ENCODE data around the gene KLK14. TPM values are rescaled to one million over a fixed set of nuclear protein-coding genes. Genes with fewer than 3 reads are reported as not detected.

Gene KLK14, protein sequence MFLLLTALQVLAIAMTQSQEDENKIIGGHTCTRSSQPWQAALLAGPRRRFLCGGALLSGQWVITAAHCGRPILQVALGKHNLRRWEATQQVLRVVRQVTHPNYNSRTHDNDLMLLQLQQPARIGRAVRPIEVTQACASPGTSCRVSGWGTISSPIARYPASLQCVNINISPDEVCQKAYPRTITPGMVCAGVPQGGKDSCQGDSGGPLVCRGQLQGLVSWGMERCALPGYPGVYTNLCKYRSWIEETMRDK
- total RNA-seq, result not detected in 2 replicates

DNA sequence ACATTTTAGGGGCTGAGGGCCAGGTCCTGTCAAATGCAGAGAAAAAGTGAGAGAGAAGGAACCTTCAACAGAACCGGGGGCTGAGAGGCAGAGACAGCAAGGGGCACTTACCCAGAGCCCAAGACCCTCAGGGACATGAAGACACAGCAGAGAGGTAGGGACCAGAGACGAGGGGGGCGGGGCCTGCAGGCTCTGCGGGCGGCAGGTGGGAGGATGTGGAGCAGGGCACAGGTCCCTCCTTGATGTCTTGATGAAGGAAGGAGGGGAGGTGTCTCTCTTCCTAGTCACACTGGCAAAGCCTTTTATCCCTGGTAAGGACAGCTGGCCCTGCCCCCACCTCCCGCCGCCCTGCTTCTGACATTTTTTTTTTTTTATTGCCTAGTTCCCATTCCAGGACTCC is at the start of gene KLK14:
KLK14 (minus strand) TSS at position 277 of the 400 bp plus-strand sequence; CDS start at position 4, 273 bp downstream.

DNA sequence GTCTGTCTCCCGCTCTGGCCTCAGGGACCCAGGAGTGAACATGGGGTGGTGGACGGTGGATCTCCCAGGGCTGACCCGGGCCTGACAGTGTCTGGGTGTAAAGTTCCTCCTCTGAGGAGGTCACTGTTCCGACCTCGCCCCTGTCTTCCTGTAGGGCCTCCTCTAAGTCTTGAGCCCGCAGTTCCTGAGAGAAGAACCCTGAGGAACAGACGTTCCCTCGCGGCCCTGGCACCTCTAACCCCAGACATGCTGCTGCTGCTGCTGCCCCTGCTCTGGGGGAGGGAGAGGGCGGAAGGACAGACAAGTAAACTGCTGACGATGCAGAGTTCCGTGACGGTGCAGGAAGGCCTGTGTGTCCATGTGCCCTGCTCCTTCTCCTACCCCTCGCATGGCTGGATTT is 42.0 kb upstream of the KLK14 start, which contains the start of gene SIGLEC9:
SIGLEC9 (plus strand) TSS at position 178 of the 400 bp plus-strand sequence; CDS start at position 247, 69 bp downstream.

DNA sequence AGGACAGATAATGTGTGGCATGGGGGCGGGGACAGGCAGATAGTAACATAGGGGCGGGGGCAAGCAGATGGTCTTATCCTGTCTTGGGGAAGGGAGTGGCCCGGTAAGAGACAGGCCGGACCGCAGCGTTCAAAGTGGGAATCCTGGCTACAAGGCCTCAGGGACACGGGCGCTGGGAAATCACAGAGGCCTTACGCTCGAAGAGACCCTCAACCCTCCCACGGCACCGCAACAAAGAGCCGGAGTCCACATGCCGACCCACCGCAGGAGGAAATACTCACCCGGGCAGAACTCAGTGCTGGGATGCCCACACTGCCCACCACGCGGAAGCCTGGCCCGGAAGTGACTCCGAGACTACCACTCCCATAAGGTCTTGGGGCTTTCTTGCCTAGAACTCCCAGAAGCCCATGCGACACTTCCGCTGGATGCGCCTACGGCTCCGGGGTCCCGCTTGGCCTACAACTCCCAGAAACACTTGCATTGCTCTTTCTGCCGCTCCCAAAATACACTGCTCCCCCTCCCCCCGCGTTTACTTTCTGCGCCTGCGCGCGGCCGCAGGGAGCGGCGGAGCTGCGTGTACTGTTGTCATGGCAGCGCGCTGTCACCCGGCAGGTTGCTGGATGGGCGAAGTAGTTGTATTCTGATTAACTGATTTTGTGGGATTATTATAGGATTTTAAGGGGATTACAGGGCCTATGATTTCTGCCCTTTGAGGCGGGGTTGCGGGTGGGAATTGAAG is 25.5 kb upstream of the KLK14 start, which contains the start of gene CTU1:
CTU1 (minus strand) TSS at position 344 of the 739 bp plus-strand sequence. CDS start 3,840 bp downstream, outside the sequence.

DNA sequence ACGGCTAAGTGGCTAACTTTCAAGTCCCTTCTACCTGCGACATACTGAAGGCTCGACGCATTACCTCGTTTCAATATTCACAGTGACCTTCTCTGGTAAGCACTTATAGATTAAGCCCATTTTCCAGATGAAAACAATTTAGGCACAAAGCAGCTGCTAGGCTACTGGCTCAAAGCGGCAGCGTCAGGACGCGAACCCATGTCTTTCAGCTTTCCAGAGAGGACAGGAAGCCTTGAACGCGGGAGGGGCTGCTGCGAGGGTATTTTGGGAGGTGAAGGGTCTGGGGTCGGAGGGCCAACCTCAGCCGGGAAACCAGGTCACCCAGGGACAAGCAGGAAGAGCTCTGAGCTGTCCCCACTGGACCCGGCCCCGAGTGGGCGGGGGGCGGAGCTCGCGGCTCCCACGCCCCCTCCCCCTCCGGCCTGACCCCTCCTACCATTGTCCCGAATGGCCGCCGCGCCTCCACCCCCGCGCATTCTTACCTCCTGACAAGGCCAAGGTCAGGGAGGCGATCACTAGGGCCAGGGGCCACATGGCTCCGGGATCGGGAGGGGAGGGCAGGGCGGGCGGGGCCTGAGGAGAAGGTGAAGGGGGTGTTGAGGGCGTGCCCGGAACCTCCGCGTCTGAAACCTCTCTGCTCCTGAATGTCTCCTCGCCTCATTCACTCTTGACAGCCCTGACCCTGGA is 18.0 kb downstream of the KLK14 start, which contains the start of gene KLK13:
KLK13 (minus strand) TSS at position 559 of the 687 bp plus-strand sequence; CDS start at position 534, 25 bp downstream.

DNA sequence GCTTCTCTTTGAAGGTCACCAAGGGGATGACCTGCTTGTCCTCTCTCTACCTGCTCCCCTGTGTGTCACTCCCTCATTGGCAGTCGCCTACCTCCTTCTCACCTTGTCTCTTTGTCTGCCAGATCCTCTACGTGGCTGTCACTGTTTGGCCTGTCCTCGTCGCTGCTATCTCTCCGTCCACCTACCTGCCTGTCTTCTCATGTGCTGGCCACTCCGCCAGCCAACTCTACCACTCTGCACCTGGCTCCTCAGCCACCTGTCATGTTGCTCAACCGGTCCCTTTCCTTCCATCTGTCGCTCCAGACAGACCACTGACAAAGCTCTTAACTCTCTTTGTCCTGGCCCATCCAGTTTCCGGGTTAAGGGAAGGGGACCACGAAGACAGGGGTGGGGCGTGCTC is 48.0 kb downstream of the KLK14 start, which contains the start of gene KLK12:
KLK12 (minus strand) TSS at position 299 of the 400 bp plus-strand sequence. CDS start 381 bp downstream, outside the sequence.

Other genes with a start within 250 kb of the KLK14 start
- not detected in 2 replicates for gene KLK15, start 249.3 kb downstream of the KLK14 start, total RNA-seq
- gene KLK3, start 228.0 kb downstream of the KLK14 start, total RNA-seq, result not detected in 2 replicates
- gene KLK2, start 209.4 kb downstream of the KLK14 start, total RNA-seq, result not detected in 2 replicates
- not detected in 2 replicates for gene KLK4, start 171.5 kb downstream of the KLK14 start, total RNA-seq
- gene KLK5, start 129.8 kb downstream of the KLK14 start, total RNA-seq, result not detected in 2 replicates
- gene KLK6, start 113.3 kb downstream of the KLK14 start, total RNA-seq, result not detected in 2 replicates
- 0.13 TPM in 1 of 2 replicates, not detected in the other for gene KLK7, start 99.0 kb downstream of the KLK14 start, total RNA-seq
- gene KLK8, start 81.3 kb downstream of the KLK14 start, total RNA-seq, result not detected in 2 replicates
- gene KLK10, start 63.2 kb downstream of the KLK14 start, total RNA-seq, result not detected in 2 replicates
- gene KLK11, start 56.3 kb downstream of the KLK14 start, total RNA-seq, result not detected in 2 replicates
- gene KLK12, start 47.9 kb downstream of the KLK14 start, total RNA-seq, result not detected in 2 replicates
- gene KLK13, start 17.8 kb downstream of the KLK14 start, total RNA-seq, result not detected in 2 replicates
- 5.3 and 8.8 TPM in 2 replicates for gene CTU1, start 25.5 kb upstream of the KLK14 start, total RNA-seq
- not detected in 2 replicates for gene SIGLEC9, start 42.0 kb upstream of the KLK14 start, total RNA-seq
- gene SIGLEC7, start 59.4 kb upstream of the KLK14 start, total RNA-seq, result not detected in 2 replicates
- gene CD33, start 142.2 kb upstream of the KLK14 start, total RNA-seq, result not detected in 2 replicates
- not detected in 2 replicates for gene SIGLECL1, start 168.2 kb upstream of the KLK14 start, total RNA-seq
- 0.13 TPM in 2 replicates for gene IGLON5, start 228.8 kb upstream of the KLK14 start, total RNA-seq